AG10803 (cell line): ENCODE data around the gene SLC25A13.
A peak's percentile ranks its signal among the peaks of the same experiment; 100 is the strongest.

Experiments
- DNase-seq: peaks from one replicate; pipeline ENCODE4 v3.0.0; 2010; ENCODE audit warnings: low read depth
- H3K4me3 ChIP-seq: 2 replicates; pipeline ENCODE4 v1.5.1; 2011; ENCODE audit warnings: mild to moderate bottlenecking, low read length, control low read depth
- TF ChIP-seq, protein P1 (sequence below): conservative IDR thresholded peaks from 2 replicates; pipeline ENCODE4 v1.5.1; 2011; ENCODE audit warnings: mild to moderate bottlenecking, low read length, control low read depth, inconsistent platforms

Gene SLC25A13

DNA sequence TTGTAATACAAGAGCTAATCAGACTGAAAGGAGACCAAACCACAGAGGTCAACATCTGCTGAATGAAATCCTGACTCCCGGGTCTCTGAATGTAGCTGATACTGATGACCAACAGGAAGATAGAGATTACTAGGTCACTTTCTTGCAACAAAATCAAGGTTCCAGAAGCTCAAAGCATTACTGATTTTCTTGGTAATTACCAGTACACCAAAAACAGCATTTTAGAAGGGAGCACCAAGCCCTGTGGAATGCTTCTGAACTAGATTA, 177.7 kb downstream of the SLC25A13 start:
- DNase-seq = no peak
- TF ChIP-seq, protein P1, sequence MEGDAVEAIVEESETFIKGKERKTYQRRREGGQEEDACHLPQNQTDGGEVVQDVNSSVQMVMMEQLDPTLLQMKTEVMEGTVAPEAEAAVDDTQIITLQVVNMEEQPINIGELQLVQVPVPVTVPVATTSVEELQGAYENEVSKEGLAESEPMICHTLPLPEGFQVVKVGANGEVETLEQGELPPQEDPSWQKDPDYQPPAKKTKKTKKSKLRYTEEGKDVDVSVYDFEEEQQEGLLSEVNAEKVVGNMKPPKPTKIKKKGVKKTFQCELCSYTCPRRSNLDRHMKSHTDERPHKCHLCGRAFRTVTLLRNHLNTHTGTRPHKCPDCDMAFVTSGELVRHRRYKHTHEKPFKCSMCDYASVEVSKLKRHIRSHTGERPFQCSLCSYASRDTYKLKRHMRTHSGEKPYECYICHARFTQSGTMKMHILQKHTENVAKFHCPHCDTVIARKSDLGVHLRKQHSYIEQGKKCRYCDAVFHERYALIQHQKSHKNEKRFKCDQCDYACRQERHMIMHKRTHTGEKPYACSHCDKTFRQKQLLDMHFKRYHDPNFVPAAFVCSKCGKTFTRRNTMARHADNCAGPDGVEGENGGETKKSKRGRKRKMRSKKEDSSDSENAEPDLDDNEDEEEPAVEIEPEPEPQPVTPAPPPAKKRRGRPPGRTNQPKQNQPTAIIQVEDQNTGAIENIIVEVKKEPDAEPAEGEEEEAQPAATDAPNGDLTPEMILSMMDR = no peak
- H3K4me3 ChIP-seq = no peak overlapping the region

DNA sequence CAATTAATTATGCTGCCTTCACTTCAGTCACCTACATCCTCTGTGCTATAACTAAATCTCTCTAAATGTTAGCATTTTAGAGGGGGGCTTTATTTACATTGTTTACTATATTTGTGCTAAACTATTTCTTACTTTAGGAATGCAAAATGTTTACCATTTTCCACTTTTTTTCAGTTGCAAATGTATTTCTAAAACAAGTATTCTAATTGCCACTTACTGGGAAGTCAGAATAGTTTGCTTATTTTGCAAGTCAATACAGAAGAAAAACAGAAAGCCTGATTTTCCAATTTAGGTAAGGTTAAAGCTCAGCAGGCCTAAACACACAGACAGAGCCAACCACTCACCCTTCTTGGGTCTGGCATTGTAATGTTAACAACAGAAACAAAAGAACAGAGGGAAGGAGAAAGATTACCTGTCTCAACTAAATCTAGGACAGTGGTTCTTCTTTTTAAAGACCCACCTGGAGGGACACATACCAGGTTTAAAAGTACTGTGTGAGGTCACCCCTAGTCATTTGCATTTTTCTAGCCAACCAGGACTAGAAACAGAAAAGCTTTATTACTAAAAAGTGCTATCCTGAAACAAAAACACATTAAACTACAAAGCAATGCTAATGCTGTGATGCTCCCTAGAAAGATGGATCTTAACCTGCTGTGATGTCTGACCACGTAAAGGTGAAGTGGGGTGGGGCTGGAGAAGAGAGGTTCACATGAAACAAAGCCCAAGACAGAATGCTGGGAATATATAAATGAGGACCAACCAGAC, 178.2 kb downstream of the SLC25A13 start:
- DNase-seq = no peak
- TF ChIP-seq, protein P1 = no peak
- H3K4me3 ChIP-seq = no peak overlapping the region

DNA sequence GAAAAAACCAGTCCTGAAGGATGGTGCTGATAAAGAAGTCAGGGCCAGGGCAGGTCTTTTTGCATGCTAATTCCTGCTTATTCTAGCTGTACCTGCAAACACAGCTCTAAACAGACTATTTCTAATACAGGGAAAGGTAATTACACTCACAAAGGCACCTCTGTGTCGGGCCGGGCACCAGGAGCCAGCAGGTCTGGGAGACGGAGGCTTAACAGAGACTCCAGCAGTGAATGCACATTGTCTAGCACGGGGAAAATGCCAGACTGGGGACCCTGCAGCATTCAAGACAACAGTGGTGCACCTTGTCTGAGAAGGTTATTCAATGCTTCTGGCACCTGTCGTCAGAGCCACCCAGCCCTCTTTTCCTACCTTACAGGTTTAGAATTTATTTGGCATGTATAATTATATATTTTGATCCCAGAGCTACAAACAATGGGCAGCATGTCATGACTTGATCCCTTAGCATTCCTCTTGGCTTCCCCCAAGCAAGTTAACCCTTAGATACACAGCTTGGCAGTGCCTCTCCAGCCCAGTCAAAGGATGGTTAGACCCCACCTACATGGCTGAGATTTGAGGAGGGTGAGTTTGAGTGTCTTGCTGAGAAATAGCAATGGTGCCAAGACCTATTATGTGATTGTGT, 185.2 kb downstream of the SLC25A13 start:
- TF ChIP-seq, protein P1 = no peak
- no peak for DNase-seq

DNA sequence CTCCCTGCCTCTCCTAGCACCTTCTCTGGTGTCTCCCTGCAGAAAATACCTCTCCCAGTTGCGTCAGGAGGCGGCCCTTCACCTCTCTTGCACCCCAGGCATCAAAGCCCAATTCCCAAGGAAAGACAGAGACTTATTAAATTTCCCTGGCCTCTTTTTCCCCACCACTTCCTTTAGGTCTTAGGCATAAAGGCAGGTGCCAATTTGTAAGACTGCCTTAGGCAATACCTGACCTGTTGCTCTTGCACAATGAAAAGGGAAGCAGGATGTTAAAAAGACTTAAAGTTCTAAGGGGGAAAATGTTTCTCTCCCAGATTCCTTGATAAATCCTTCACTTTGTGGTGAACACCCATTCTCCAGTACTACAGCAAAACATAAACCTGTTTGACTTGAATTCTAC, 186.7 kb downstream of the SLC25A13 start:
- TF ChIP-seq, protein P1 = no peak
- no peak for DNase-seq

More for the DNA sequence above, 185.2 kb downstream of the SLC25A13 start:
- no peak overlapping the region for H3K4me3 ChIP-seq

DNA sequence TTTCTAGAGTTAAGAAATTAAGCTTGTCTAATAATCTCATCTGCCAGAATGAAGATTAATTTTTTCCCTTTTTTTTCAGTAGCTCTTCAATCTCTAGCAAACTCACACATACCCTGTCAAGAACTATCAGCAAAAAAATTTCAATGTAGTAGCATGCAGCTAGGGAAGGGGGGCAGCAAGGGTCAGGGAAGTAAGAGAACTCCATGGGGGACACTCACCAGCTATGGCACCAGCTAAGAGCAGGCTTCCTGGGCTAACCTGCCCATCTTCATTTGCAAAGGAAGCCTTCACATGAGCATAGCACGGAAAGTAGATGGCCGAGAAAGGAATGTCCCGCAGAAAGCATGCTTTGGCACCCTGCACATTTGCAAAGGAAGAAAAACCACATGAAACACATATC, 190.4 kb downstream of the SLC25A13 start:
- no peak for DNase-seq
- no peak overlapping the region for H3K4me3 ChIP-seq
- TF ChIP-seq, protein P1 = no peak

More for the DNA sequence above, 186.7 kb downstream of the SLC25A13 start:
- no peak overlapping the region for H3K4me3 ChIP-seq

DNA sequence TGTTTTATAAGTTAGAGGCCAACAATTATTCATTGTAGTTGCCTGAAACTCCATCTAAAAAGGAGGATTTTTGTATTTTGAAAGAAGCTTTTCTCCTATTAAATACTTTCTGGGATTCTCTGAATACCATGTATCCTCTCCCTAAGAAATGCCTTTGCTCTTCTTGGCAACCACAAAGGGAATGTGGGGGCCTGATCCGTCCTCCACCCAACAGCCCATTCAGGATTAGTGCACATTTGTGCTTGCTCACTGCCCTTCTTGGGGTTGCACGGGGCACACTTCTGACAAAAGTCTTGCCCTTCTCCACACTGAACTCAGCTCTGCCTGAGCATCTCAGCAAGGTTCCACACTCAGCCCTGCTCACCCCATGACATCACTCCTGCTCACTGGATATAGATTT, 194.2 kb downstream of the SLC25A13 start:
- no peak overlapping the region for H3K4me3 ChIP-seq
- peak; percentile 31 for DNase-seq
- TF ChIP-seq, protein P1 = no peak

DNA sequence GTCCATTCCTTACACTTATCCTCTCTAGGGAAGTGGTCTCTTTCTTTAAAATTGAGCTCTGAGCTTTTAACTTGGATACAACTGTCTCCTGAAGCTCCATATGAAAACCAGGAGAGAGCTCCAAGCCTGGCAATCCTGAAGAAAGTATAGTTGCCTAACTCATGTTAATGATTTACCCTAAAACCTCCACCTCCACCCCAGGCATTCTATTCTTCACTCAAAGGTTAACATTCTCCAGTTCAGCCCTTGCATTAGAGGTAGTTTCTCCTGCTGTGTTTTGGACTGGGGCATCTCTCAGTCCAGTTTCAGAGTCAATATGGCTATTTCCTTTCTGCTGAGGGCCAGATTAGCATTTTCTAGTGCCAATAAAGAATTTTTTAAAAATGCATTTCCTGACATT, 195.5 kb downstream of the SLC25A13 start:
- no peak overlapping the region for H3K4me3 ChIP-seq
- DNase-seq = no peak
- TF ChIP-seq, protein P1 = no peak
